Uterus (tissue), 2 donors: Measurements from ENCODE around the gene IRAK3.

Experiments
- CTCF ChIP-seq, 4 experiments: fragments of 200-600 bp in 2 of 4; fragments of 450-650 bp in 2 of 4; sonication (generic) in 2 of 4; IDR thresholded peaks; one replicate each; pipeline ENCODE4 v1.5.1; 2016 to 2019; ENCODE audit warnings: antibody characterized with exemption in 4 of 4, mild to moderate bottlenecking in 2 of 4, moderate library complexity in 1 of 4
- POLR2A ChIP-seq, 2 donors: fragments of 450-650 bp; IDR thresholded peaks; one replicate each; pipeline ENCODE4 v1.6.1; 2016; ENCODE audit warnings: antibody characterized with exemption in 2 of 2, mild to moderate bottlenecking in 1 of 2, moderate library complexity in 1 of 2

- TF ChIP-seq POLR2A (IDR thresholded peaks at IDR 0.05) (no peak), CTCF (IDR thresholded peaks at IDR 0.05) (no peak)
Measured at GRCh38 chr12:66206141-66206540, 17.1 kb downstream of the IRAK3 start.
